ENCODE measurements around the gene CPLX3. TPM values are rescaled to one million over a fixed set of nuclear protein-coding genes. Genes with fewer than 3 reads are reported as not detected.

CPLX3 gene
- total RNA-seq, 2 donors from 2014 or later = 0.15 TPM; not detected in 1

DNA sequence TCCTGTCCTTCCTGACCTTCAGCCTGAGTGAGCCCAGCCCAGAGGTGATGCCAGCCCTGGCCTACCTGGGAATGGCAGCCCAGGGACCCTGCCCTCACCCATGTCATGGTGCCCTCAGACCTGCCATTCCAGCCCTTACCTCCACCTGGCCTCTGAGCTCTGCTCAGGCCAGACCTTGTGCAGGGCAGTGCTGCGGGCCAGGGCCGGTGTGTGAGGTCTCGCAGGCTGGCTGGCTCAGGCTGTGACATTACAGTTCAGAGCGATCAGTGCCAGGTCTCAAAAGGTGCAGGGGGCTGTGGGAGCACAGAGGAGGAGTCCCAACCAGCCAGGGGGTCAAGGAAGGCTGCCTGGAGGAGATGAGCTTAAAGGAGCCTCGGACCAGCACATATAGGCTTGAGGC, 6.4 kb upstream of the CPLX3 start:
- ATAC-seq (no peak), DNase-seq (no peak)
- intact Hi-C loops (cut with DNase I, micrococcal nuclease) = no loop called here

DNA sequence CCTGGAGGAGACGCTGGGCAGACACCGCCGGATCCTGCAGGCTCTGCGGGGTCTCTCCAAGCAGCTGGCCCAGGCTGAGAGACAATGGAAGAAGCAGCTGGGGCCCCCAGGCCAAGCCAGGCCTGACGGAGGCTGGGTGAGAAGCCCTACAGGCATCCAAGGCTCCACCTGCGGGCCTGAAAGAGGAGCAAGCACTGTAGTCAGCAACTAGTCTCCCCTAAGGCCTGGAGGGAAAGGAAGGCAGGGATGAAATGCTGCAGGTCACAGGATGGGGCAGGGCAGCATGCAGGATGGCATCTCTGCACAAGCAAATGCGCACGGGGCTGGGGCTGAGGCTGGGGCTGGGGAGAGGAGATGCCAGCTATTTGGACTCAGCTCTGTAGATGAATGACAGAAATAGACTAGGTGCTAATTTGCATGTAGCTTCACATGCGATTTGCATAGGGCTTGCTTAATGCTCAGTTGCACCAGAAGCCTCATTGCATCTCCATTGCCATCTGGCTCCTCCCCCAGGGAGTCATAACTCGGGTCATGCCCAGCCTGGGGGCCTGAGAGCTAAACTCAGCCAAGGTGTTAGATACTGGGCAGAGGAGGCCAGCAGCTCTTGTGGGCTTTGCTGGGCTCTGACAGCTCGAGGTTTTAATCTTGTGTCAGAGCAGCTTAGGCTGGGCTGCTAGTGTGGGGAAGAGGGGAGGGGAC, 5.2 kb upstream of the CPLX3 start:
- ATAC-seq = no peak

DNA sequence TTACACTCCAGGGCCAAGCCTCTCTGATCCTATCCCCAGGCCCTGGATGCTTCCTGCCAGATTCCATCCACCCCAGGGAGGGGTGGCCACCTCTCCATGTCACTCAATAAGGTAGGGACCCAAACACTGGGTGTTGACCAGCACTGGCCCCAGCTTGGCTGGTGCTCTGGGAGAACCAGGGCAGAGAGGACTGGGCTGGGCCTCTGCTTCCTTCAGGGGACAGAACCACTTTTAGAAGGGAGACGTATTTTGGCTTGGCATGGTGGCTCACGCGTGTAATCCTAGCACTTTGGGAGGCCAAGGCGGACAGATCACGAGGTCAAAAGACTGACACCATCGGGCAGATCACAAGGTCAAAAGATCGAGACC, 4.7 kb upstream of the CPLX3 start:
- intact Hi-C loops (cut with DNase I, micrococcal nuclease) = no loop called here
- DNase-seq (no peak), ATAC-seq (no peak)

More for the DNA sequence above, 5.2 kb upstream of the CPLX3 start:
- DNase-seq = no peak
- intact Hi-C loops (cut with DNase I, micrococcal nuclease) = no loop called here

DNA sequence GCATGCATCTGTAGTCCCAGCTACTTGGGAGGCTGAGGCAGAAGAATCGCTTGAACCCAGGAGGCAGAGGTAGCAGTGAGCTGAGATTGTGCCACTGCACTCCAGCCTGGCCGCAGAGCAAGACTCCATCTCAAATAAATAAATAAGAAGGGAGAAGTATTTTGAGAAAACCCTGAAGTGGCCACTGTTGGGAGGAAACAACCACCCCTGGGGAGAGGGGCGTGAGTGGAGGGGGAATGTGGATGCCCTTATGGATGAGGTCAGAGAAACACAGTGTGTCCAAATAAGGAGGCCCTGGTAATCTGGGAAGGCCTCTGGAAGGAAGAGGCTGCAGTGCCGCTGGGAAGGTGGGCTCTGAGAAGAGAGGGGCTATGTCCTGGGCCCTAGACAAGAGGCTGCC, 4.2 kb upstream of the CPLX3 start:
- intact Hi-C loops (cut with DNase I, micrococcal nuclease) = no loop called here
- no peak for DNase-seq
- no peak for ATAC-seq

DNA sequence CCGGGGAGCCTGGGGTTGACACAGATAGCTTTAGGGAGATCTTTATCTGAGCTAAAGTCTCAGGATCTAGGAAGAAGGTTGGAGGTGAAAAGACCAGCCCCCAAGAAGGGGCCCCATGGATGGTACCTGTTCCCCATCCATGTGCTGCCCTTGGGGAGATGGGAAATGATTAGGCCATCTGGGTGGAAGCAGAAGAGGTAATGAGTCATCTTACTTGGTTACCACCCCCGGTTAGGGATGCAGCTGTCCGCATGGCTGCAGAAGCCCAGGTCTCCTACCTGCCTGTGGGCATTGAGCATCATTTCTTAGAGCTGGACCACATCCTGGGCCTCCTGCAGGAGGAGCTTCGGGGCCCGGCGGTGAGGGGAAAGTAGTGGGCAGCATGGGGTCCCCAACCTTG, 3.1 kb upstream of the CPLX3 start:
- ATAC-seq (no peak), DNase-seq (no peak)
- intact Hi-C loops (cut with DNase I, micrococcal nuclease) = no loop called here

DNA sequence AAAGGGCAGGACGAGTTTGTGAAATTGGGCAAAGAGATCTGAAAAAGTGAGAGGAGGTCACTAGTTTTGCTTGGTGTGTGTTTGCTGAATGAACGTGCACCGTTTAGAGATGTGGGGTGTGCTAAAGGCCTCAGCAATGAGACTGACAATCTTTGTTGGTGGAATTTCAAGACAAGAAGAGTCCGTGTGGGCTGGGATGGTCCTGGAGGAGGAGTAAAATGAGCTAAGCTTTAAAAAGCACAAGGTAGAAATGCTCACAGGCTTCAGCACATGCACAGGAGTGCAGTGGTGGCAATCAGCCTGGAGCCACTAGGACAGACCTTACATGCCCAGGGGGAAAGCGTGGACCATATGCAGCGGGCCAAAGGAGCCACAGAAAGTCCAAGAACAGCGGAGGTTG, 1.5 kb upstream of the CPLX3 start:
- no peak for ATAC-seq
- intact Hi-C loops (cut with DNase I, micrococcal nuclease) = no loop called here

DNA sequence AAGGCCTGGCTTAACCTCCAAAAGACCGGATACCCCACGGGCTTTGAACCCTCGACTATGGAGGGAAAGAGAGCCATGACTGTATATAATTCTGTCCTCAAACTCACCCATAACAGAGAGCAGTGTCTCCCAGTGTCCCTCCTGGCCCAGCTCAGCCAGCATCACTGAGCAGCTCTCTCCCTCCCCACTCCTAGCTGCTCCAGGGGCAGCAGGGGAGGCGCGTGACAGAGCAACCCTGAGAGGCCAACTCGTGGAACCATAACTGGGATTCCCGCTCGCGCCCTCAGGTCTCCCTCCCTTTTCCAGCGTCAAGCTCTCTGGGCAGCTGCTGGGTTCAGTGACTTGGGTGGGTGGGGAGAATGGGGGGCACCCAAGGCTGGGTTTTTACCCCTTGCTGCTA, 561 bp upstream of the CPLX3 start:
- no peak for DNase-seq
- intact Hi-C loops (cut with DNase I, micrococcal nuclease) = no loop called here
- no peak for ATAC-seq

More for the DNA sequence above, 1.5 kb upstream of the CPLX3 start:
- no peak for DNase-seq

DNA sequence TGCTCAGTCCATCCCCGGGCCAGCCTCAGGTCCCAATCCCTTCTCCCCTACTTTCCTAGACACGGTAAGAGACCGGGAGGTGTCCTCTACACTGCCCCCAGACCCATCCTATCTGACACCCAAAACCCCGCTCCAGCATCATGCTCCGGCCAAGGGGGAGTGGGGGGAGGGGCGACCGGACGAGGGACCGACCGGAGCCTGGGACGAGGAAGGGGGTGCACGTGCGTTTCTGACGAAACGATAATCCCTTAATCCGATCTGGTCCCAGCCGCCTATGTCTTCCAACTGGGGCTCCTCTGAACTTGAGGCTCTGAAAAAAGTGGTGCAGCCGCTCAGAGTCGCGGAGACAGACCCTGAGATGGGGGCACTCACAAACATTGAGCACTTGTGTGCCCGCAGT, 494 bp downstream of the CPLX3 start:
- intact Hi-C loops (cut with DNase I, micrococcal nuclease) = no loop called here
- DNase-seq (no peak), ATAC-seq (no peak)

DNA sequence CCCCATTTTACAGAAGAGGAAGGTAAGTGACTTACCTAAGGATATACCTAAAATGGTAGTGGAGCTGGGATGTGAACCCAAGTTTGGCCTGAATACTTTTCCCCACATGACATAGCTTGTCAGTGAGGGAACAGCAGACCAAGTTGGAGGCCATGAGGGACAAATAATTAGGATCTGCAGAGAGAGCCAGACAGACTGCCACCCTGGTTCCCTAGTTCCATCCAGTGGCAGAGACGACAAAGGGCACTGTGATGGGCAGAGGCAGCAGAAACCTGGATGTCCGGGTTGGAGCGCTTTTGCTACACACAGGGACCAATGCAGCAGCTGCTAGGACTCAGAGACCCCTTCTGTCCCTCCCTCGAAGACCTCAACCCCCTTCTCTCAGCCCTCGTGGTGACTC, 1.2 kb downstream of the CPLX3 start:
- no peak for DNase-seq
- intact Hi-C loops (cut with DNase I, micrococcal nuclease) = no loop called here
- no peak for ATAC-seq

DNA sequence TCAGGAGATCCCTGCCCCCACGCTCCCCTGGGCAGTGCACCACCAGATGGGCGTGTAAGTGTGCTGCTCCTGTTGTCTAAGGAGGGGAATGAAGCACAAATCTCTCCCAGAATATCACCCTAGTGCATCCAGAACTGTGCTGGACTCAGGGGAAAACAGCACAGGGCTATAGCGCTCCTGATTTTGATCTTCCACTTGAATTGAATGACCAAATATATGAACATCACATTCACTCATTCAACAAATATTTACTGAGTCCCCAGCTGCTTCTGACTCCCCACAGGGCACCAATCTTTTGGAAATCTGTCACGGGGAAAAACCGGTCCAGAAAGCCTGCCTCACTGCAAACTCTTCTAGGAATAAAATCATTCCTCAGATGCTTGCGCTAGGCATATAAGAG, 2.4 kb downstream of the CPLX3 start:
- no peak for DNase-seq
- intact Hi-C loops (cut with DNase I, micrococcal nuclease) = no loop called here

DNA sequence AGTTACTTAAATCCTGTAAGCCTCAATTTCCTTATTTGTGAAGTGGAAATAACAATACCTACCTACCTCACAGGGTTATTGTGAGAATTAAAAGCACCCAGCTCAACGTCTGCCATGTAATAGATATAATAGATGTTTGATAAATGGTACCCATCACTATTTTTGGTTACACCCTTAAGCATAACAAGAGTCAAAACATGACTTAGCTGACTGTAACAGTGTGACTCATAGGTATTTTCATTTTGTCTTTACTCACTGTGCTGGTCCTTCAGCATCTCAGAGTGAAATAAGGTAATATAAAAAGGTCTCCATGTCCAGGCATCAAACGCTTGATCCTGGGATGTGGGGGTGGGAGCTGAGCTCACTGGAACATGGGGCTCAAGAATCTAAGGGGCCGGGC, 3.1 kb downstream of the CPLX3 start:
- ATAC-seq = no peak
- intact Hi-C loops (cut with DNase I, micrococcal nuclease) = no loop called here
- DNase-seq = no peak

More for the DNA sequence above, 2.4 kb downstream of the CPLX3 start:
- no peak for ATAC-seq

DNA sequence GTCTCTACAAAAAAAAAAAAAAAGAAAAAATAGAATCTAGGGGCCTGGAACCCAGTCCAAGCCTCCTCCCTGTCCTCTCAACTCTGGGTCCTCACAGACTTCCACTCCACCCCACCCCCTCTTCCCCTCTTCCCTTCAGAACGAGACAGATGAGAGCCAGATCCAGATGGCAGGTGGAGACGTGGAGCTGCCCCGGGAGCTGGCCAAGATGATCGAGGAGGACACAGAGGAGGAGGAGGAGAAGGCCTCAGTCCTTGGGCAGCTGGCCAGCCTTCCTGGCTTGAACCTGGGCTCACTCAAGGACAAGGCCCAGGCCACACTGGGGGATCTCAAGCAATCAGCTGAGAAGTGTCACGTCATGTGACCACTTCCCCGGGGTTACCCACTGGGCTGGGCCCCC, 3.6 kb downstream of the CPLX3 start:
- ATAC-seq (no peak), DNase-seq (no peak)
- intact Hi-C loops (cut with DNase I, micrococcal nuclease) = no loop called here

DNA sequence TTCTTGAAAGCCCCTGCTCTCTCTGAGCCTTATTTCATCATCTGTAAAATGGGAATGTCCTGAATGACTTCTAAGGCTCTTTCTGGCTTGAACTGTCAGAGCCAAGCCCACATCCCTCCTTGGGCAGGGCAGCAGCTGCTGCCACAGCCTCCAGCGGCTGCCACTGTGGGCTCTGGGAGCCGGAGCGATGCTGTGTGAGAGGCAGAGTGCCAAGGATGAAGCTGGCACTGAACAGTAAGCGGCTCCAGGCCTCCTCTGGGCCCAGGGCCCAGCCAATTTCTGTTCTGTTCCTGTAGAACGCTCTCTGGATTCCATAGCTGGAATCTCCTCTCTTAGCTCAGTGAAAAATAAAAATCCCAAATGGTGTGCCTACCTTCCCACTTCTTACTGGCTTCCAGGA, 4.4 kb downstream of the CPLX3 start:
- no peak for DNase-seq
- ATAC-seq = no peak
- intact Hi-C loops (cut with DNase I, micrococcal nuclease) = no loop called here

DNA sequence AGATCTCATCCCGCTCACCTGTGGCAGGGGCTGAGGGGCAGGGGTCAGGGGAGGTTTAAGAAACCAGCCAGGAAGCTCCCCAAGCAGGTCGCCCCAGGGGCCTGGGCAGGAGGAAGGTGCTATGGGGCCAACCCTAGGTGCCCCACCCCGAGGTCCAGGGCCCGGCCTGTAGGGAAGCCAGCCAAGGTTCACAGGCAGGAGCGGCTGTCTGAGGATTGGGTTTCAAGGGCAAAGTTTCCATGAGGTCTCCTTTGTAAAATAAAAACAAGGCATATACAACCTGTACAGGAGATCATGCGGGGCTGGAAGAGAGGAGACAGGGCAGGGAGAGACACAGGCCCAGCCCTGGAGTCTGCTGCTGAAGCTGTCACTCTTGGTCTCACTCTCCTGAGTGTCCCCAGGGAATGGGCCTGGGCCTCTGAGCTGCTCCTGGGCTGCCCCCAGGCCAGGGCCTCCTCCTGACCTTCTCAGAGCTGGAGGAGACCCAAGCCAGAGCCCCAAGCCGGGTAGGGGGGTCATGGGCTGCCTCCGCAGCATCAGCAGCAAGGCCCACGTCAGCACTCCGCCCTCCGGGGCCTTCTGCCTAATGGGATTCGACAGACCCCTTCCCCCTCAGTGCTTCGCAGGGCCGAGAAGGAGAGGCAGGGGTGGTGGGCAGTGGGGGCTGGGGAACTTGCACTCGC, 5.5 kb downstream of the CPLX3 start:
- intact Hi-C loops (cut with DNase I, micrococcal nuclease) = no loop called here
- DNase-seq (peak; percentile 76 to 77), ATAC-seq (peak; percentile 86)

DNA sequence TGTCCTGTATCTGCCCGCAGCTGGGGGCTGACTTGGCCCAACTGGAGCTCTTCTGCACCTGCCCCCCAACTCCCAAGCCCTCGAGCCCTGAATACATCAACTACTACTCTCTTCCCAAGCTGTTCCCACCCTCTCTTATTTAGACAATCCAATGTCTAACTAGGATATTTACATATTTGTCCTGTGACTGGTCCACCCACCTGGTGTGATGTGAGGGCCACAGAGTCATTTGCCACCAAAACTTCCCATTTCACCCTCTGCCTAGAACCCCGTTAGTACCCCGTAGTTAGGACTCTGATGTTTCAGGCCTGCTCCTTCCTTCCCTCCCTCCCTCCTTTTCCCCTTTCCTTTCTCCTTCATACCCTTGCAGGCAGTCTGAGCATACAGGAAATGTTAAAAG, 6.4 kb downstream of the CPLX3 start:
- ATAC-seq (no peak), DNase-seq (no peak)
- intact Hi-C loops (cut with DNase I, micrococcal nuclease) = no loop called here

DNA sequence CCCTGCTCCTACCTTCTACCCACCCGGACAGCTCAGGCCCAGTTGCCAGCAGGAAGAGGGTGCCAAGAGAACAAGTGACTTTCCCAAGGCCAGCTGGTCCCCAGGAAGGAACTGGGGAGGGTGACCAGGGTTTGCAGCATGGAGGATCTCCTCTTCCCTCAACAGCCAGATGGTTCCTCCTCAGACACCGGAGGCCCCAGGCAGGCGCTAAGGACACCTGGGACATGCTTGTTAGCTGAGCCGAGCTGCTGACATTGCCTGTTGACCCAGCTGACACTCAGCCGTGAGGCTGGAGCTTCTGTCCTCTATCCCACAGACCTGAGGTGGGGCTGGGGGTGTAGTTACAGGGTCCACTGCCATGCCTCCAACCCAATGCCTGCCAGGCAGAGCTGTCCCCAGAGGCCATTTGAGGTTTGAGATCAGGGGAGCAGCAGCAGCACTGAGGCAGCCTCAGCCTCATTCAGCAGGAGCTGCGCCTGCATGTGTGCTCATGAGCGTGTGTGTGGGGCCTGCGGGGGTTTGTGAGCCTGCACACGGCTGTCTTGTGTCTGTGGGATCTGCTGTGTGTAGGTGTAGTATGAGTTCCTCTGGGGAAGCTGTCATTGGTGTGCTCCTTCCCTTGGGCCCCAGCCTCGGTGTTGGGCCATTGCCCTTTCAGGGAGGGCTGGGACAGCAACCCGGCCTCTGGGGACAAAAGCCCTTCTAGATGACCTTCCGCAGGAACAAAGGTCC, 7.1 kb downstream of the CPLX3 start:
- intact Hi-C loops (cut with DNase I, micrococcal nuclease) = no loop called here
- ATAC-seq (no peak), DNase-seq (no peak)

DNA sequence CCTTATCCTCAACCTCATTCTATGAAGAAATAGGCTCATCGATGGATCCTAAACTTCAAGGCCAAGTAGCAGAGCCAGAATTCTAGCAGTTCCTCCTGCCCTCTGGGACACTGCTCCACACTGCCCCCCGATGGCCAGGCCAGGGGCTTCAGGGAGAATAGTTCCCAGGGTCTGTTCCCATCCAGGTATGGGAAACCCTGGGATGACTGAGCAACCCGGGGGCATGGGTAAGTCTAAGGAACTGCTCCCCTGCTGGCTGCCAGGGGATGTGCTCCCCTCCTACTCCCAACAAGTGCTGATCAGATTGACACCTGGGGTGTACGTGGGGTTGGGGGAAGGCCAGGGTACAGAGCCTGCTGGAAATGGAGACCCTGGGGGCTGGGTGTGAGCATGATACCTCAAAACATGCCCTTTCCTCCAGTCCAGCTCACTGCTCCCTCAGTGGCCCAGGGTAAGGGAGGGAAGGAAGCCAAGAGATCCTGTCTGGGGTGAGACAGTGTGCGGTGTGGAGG, 8.9 kb downstream of the CPLX3 start:
- intact Hi-C loops (cut with DNase I, micrococcal nuclease) = no loop called here
- ATAC-seq (peak; percentile 55), DNase-seq (peak in 1 of 2 donors; percentile 75)

DNA sequence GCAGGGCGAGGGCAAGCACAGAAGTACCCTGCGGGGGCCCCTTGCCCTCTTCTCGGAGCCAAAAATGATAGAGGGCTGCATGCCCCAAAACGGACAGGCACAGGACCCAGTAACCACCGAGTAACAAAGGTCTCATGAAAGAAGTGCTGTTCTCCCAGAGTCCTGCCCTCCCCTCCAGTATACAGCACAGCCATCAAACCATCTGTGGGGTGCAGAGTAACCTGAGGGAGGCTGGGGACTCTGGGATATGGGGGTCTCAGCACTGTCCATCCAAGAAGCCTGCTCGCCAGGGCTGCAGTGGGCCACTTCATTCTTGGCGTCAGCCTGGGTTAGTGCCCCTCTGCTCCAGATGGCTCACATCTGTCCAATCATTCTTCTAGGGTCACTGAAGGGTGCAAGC, 10.4 kb downstream of the CPLX3 start:
- intact Hi-C loops (cut with DNase I, micrococcal nuclease) = no loop called here
- DNase-seq (no peak), ATAC-seq (no peak)

DNA sequence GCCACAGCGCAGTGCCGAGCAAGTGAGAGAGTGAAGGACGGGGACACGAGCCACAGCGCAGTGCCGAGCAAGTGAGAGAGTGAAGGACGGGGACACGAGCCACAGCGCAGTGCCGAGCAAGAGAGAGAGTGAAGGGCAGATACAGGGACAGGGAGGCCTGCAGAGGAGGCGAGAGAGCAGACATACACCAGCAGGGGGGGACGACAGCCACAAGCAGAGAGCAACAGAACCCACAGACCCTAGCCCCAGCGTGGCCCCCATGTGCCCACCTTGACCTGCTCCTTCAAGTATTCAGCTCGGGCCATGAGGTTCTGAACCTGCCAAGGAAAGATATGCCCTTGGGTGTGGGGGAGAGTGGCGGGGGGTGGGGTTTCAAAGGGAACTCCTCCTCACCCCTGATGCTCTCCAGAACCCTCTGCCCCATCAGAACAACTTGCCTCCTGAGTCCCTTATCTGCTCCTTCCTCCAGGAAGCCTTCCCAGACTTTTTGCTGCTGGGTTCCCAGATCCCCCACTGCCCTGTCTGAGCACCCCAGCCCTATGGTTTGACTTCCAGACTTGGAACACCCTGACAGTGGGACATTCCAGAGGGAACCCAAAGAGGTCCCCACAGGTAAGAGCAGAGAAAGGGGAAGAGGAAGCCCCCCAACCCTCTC, 11.2 kb downstream of the CPLX3 start:
- ATAC-seq (no peak), DNase-seq (no peak)
- intact Hi-C loops (cut with DNase I, micrococcal nuclease) = no loop called here

DNA sequence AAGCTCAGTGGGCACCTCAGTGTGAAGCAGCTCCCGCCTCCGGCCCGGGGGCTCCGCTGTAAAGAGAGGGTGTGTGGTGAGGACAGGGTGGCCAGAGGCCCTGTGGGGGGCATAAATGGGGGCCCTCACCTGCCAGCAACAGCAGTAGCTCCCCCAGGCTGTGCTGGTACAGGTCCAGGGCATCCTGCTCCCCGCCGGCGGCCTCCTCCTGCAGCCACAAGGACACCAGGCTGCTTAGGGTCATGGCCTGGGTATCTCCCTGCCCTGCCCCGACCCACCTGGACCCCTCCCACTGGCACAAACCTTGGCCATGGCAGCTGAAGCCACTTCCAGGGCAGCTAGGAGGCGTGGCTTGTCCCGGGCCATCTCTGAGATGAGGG, 11.7 kb downstream of the CPLX3 start:
- DNase-seq = no peak
- intact Hi-C loops (cut with DNase I, micrococcal nuclease) = no loop called here
- ATAC-seq = no peak

Data from left colon (tissue), 2 donors.